Ishikawa (cell line): ENCODE measurements around the gene TRIM44.

Experiments used
- CEBPB ChIP-seq: IDR thresholded peaks from 2 replicates; pipeline ENCODE4 v1.6.1; 2012
- CREB1 ChIP-seq: IDR thresholded peaks from 2 replicates; pipeline ENCODE4 v1.6.1; 2012; ENCODE audit warnings: low read depth
- EGR1 ChIP-seq: IDR thresholded peaks from 2 replicates; pipeline ENCODE4 v1.6.1; 2012
- EP300 ChIP-seq: IDR thresholded peaks from 2 replicates; pipeline ENCODE4 v1.6.1; 2012; ENCODE audit warnings: borderline replicate concordance
- FOXM1 ChIP-seq: IDR thresholded peaks from 2 replicates; pipeline ENCODE4 v1.6.1; 2012; ENCODE audit warnings: low read depth, borderline replicate concordance
- NFIC ChIP-seq: IDR thresholded peaks from 2 replicates; pipeline ENCODE4 v1.6.1; 2012
- RAD21 ChIP-seq: IDR thresholded peaks from 2 replicates; pipeline ENCODE4 v1.6.1; 2012; ENCODE audit warnings: low read depth
- TAF1 ChIP-seq: IDR thresholded peaks from 2 replicates; pipeline ENCODE4 v1.6.1; 2012; ENCODE audit warnings: low read depth, mild to moderate bottlenecking
- TCF12 ChIP-seq: IDR thresholded peaks from 2 replicates; pipeline ENCODE4 v1.6.1; 2012; ENCODE audit warnings: low read depth
- TEAD4 ChIP-seq: IDR thresholded peaks from 2 replicates; pipeline ENCODE4 v1.6.1; 2012
- YY1 ChIP-seq: IDR thresholded peaks from 2 replicates; pipeline ENCODE4 v1.6.1; 2012; ENCODE audit warnings: low read depth
- ZBTB7A ChIP-seq: IDR thresholded peaks from 2 replicates; pipeline ENCODE4 v1.6.1; 2012; ENCODE audit warnings: low read depth
- TF ChIP-seq, protein P1 (sequence below): IDR thresholded peaks from 2 replicates; pipeline ENCODE4 v1.6.1; 2012; ENCODE audit warnings: low read depth, mild to moderate bottlenecking
- TF ChIP-seq, protein P2 (sequence below): IDR thresholded peaks from 2 replicates; pipeline ENCODE4 v1.6.1; 2012
- TF ChIP-seq, protein P3 (sequence below): IDR thresholded peaks from 2 replicates; pipeline ENCODE4 v1.6.1; 2012

The TRIM44 gene

GRCh38 chr11:35794333-35794732, 131.8 kb downstream of the TRIM44 start:
- TF ChIP-seq CREB1 (no peak), ZBTB7A (no peak), TAF1 (no peak), FOXM1 (no peak), CEBPB (no peak), RAD21 (no peak), YY1 (no peak), TEAD4 (no peak), NFIC (no peak), TCF12 (no peak), EP300 (no peak), EGR1 (no peak)
- TF ChIP-seq, protein P1, sequence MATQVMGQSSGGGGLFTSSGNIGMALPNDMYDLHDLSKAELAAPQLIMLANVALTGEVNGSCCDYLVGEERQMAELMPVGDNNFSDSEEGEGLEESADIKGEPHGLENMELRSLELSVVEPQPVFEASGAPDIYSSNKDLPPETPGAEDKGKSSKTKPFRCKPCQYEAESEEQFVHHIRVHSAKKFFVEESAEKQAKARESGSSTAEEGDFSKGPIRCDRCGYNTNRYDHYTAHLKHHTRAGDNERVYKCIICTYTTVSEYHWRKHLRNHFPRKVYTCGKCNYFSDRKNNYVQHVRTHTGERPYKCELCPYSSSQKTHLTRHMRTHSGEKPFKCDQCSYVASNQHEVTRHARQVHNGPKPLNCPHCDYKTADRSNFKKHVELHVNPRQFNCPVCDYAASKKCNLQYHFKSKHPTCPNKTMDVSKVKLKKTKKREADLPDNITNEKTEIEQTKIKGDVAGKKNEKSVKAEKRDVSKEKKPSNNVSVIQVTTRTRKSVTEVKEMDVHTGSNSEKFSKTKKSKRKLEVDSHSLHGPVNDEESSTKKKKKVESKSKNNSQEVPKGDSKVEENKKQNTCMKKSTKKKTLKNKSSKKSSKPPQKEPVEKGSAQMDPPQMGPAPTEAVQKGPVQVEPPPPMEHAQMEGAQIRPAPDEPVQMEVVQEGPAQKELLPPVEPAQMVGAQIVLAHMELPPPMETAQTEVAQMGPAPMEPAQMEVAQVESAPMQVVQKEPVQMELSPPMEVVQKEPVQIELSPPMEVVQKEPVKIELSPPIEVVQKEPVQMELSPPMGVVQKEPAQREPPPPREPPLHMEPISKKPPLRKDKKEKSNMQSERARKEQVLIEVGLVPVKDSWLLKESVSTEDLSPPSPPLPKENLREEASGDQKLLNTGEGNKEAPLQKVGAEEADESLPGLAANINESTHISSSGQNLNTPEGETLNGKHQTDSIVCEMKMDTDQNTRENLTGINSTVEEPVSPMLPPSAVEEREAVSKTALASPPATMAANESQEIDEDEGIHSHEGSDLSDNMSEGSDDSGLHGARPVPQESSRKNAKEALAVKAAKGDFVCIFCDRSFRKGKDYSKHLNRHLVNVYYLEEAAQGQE = no peak
- TF ChIP-seq, protein P2, sequence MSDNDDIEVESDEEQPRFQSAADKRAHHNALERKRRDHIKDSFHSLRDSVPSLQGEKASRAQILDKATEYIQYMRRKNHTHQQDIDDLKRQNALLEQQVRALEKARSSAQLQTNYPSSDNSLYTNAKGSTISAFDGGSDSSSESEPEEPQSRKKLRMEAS = no peak
- TF ChIP-seq, protein P3, sequence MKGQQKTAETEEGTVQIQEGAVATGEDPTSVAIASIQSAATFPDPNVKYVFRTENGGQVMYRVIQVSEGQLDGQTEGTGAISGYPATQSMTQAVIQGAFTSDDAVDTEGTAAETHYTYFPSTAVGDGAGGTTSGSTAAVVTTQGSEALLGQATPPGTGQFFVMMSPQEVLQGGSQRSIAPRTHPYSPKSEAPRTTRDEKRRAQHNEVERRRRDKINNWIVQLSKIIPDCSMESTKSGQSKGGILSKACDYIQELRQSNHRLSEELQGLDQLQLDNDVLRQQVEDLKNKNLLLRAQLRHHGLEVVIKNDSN = no peak

- TF ChIP-seq RAD21 (no peak), FOXM1 (no peak), ZBTB7A (no peak), TAF1 (no peak), TEAD4 (no peak), YY1 (no peak), CREB1 (no peak), TCF12 (no peak), CEBPB (no peak), NFIC (no peak), EGR1 (no peak), EP300 (no peak)
- TF ChIP-seq, protein P3 = no peak
- TF ChIP-seq, protein P1 = no peak
- TF ChIP-seq, protein P2 = no peak
Measured at GRCh38 chr11:35794850-35795249, 132.3 kb downstream of the TRIM44 start.

GRCh38 chr11:35796562-35796961, 134.0 kb downstream of the TRIM44 start:
- TF ChIP-seq TAF1 (no peak), FOXM1 (no peak)

DNA sequence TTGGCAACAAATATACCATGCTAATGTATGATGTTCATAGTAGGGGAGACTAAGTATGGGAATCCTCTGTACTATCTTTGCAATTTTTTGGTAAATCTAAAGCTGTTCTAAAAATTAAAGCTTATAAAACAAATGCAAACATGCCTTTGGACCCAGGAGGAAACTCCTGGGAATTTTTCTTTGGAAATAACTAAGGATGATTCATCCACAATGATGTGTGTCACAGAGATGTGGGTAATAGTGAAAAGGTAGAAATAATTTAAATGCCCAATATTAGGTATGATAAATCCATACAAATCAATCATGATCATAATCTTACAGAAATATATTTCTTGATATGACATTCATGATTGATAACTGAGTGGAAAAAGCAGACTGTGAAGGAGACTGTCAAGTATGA, 135.8 kb downstream of the TRIM44 start:
- TF ChIP-seq TAF1 (no peak), EP300 (no peak), NFIC (no peak), EGR1 (no peak), FOXM1 (no peak), TCF12 (no peak), CREB1 (no peak), ZBTB7A (no peak), CEBPB (no peak), YY1 (no peak), RAD21 (no peak), TEAD4 (no peak)
- TF ChIP-seq, protein P1 = no peak
- TF ChIP-seq, protein P3 = no peak
- TF ChIP-seq, protein P2 = no peak
